ENCODE data around the gene PTPRN2.

- TF ChIP-seq, protein P1, sequence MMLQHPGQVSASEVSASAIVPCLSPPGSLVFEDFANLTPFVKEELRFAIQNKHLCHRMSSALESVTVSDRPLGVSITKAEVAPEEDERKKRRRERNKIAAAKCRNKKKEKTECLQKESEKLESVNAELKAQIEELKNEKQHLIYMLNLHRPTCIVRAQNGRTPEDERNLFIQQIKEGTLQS (IDR thresholded peaks at IDR 0.05; ENCODE audit: insufficient read depth, low read depth, low read length): no peak
- TF ChIP-seq TCF12 (IDR thresholded peaks at IDR 0.05; ENCODE audit: low read depth, low read length) (no peak), JUN (IDR thresholded peaks at IDR 0.05; ENCODE audit: low read depth, low read length) (no peak), EZH2 (IDR thresholded peaks at IDR 0.05; ENCODE audit: low read depth, low read length, severe bottlenecking) (no peak), RAD21 (IDR thresholded peaks at IDR 0.05 in 1 of 2, conservative IDR thresholded peaks at IDR 0.05 in 1 of 2; ENCODE audit: low read depth in 2 of 2, low read length in 2 of 2) (no peak), GABPA (IDR thresholded peaks at IDR 0.05; ENCODE audit: borderline replicate concordance, insufficient read depth, low read length) (no peak), KDM1A (IDR thresholded peaks at IDR 0.05; ENCODE audit: borderline replicate concordance, low read length) (no peak)
- TF ChIP-seq, protein P2, sequence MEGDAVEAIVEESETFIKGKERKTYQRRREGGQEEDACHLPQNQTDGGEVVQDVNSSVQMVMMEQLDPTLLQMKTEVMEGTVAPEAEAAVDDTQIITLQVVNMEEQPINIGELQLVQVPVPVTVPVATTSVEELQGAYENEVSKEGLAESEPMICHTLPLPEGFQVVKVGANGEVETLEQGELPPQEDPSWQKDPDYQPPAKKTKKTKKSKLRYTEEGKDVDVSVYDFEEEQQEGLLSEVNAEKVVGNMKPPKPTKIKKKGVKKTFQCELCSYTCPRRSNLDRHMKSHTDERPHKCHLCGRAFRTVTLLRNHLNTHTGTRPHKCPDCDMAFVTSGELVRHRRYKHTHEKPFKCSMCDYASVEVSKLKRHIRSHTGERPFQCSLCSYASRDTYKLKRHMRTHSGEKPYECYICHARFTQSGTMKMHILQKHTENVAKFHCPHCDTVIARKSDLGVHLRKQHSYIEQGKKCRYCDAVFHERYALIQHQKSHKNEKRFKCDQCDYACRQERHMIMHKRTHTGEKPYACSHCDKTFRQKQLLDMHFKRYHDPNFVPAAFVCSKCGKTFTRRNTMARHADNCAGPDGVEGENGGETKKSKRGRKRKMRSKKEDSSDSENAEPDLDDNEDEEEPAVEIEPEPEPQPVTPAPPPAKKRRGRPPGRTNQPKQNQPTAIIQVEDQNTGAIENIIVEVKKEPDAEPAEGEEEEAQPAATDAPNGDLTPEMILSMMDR (IDR thresholded peaks at IDR 0.05; ENCODE audit: control extremely low read depth in 1 of 3, insufficient read depth in 1 of 3, low read depth in 1 of 3, low read length in 3 of 3): no peak
Observed at GRCh38 chr7:157867685-157868305, 719.8 kb downstream of the PTPRN2 start.

Measured in H1 (cell line).